HUES6 (cell line): ENCODE data around the gene PPP2R5D.

Experiments
- H3K27ac ChIP-seq: 2 replicates; pipeline ENCODE4 v1.7.0; 2013; ENCODE audit warnings: low read depth, mild to moderate bottlenecking, low read length, inconsistent platforms
- H3K27me3 ChIP-seq: 2 replicates; pipeline ENCODE4 v1.6.1; 2013; ENCODE audit warnings: low read length; ENCODE audit not compliant: control insufficient read depth, insufficient read depth
- H3K36me3 ChIP-seq: 2 replicates; pipeline ENCODE4 v1.6.1; 2013; ENCODE audit warnings: low read length; ENCODE audit not compliant: control insufficient read depth, insufficient read depth
- H3K4me1 ChIP-seq: 2 replicates; pipeline ENCODE4 v1.6.1; 2013; ENCODE audit warnings: low read length; ENCODE audit not compliant: control insufficient read depth, insufficient read depth
- H3K4me3 ChIP-seq: 2 replicates; pipeline ENCODE4 v1.5.1; 2013; ENCODE audit warnings: low read depth, low read length
- H3K9ac ChIP-seq: one replicate; pipeline ENCODE4 v1.6.1; 2013; ENCODE audit warnings: mild to moderate bottlenecking, low read length
- H3K9me3 ChIP-seq: 2 replicates; pipeline ENCODE4 v1.6.1; 2013; ENCODE audit warnings: low read depth, low read length; ENCODE audit not compliant: control insufficient read depth, insufficient read depth

PPP2R5D gene

DNA sequence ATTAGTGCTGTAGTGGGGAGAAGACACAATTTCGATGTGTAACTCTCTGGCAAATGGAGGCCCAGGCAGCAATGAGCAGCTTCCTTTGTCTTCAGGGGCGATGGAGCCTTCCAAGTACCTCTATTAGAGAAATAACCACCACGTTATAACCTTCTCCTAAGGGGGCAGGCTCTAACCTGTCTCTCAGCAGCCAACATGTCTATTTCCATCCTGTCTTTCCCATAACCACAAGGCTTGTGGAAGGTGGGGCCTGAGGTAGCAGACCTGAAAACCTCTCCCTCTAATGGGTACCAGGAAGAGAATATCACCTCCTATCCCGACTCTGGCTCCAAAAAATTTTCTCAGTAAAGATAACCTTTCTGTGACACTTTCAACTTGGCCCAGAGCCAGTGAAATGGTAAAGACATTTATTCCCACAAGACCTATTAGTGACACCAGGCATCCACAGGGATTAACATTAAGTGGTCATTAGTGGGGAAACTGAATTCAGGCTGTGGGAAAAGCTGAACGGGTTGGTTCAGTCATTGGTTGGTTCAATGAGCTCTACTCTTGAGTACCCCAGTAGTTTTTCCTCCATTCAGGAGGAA lies 9.4 kb upstream of the PPP2R5D start:
- no peaks in the 10 kb centered on the region for H3K9me3 ChIP-seq
- no peak overlapping the region for H3K9ac ChIP-seq
- peaks cover 18% of the 10 kb centered on the region for H3K4me1 ChIP-seq
- peaks cover 5% of the 10 kb centered on the region; the same call in 1 of the 2 replicates for H3K36me3 ChIP-seq
- no peaks in the 10 kb centered on the region for H3K27me3 ChIP-seq
- no peak overlapping the region for H3K4me3 ChIP-seq
- no peak overlapping the region for H3K27ac ChIP-seq

DNA sequence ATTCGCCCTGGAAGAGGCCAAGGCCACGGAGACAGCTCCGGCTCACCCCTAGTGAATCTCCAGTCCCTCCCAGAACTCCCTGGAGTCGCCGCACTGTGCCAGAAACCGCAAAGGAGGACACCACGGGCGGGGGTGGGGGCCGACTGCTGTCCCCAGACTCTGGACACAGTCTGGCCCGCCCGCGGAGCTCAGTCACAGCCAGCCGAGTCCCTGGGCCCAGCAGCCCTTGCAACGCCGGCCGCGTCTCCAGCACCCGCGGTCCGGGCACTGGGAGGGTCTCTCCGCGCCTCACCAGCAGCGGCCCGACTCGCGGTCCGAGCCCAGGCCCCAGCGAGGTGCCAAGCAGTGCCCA lies 5.9 kb upstream of the PPP2R5D start:
- Histone ChIP-seq H3K9me3 (no peaks in the 10 kb centered on the region), H3K9ac (peak overlapping the region; percentile 70), H3K4me1 (peaks cover 5% of the 10 kb centered on the region; the same call in 1 of the 2 replicates), H3K4me3 (peak overlapping the region; percentile 73), H3K27ac (peak overlapping the region; percentile 71; the same call in 1 of the 2 replicates), H3K27me3 (no peaks in the 10 kb centered on the region), H3K36me3 (peaks cover 4% of the 10 kb centered on the region; the same call in 1 of the 2 replicates)

DNA sequence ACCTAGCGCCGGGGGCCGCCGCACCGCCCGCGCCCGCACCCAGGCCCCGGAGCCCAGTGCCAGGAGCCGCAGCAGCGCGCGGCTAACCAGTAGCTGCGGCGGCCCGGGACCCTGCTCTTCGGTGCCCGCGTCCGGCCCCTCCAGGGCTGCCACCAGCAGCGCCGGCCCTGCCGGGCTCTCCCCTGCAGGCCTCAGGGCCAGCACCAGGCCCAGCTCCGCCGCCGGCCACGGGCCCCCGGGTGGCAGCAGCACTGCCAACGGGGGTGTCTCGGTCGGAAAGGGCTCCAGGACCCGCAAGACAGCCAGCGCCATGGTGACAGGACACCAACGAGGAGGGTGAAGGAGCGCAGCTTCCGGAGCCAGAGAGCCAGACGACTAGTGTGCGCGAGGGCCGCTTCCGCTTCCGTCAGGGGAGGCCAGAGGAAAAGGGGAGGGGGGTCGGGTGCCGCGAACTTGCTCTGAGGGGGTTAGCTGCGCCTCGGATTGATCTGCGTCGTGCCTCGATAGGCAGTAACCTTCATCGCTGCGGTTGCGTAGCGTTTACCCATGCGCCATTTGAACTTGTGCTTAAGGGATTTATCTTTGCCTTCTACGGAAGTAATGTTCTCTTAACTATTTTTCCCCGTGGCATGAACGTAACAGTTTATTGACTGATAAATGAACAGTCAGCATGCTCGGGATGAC lies 5.4 kb upstream of the PPP2R5D start, which contains the start of gene PEX6:
PEX6 (minus strand) TSS at position 343 of the 684 bp plus-strand sequence; CDS start at position 312, 31 bp downstream.
- Histone ChIP-seq H3K9me3 (no peaks in the 10 kb centered on the region), H3K27me3 (no peaks in the 10 kb centered on the region), H3K36me3 (no peaks in the 10 kb centered on the region), H3K4me3 (peak within 1 kb of the TSS; percentile 73), H3K27ac (peak within 1 kb of the TSS; percentile 71; the same call in 1 of the 2 replicates), H3K4me1 (peaks cover 5% of the 10 kb centered on the region; the same call in 1 of the 2 replicates), H3K9ac (peak within 1 kb of the TSS; percentile 70)

DNA sequence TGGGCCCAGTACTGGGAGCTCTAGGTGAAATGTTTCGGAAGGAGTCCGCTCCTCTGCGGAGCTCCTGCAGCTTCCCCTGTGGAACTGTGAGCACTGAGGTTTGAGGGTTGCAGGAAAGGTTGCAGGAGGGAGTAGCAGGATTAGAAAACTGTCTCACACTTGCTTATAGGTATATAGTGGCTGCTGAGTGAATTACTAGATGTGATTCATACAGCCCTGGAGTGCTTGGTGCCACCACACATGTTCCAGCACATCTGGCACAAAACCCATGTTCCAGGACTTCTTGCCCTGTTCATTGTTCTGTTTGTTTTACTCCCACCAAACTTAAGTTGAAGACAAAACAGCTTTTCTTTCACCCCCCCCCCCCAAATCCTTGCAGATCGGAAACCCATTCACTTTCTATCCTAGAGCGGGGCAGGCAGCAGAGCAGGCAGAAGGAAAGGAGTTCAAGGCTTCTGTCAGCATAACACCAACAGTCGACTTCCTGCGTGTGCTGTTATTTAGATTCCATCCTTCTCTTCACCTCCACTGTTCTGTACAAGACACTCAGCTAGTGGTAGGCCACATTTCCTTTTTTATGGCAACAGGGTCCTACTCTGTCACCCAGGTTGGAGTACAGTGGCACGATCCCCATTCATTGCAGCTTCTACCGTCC lies 4.7 kb upstream of the PPP2R5D start:
- Histone ChIP-seq H3K27me3 (no peaks in the 10 kb centered on the region), H3K4me1 (peaks cover 5% of the 10 kb centered on the region; the same call in 1 of the 2 replicates), H3K4me3 (peak overlapping the region; percentile 73), H3K9ac (peak overlapping the region; percentile 70), H3K27ac (peak overlapping the region; percentile 36; the same call in 1 of the 2 replicates), H3K36me3 (no peaks in the 10 kb centered on the region), H3K9me3 (no peaks in the 10 kb centered on the region)

DNA sequence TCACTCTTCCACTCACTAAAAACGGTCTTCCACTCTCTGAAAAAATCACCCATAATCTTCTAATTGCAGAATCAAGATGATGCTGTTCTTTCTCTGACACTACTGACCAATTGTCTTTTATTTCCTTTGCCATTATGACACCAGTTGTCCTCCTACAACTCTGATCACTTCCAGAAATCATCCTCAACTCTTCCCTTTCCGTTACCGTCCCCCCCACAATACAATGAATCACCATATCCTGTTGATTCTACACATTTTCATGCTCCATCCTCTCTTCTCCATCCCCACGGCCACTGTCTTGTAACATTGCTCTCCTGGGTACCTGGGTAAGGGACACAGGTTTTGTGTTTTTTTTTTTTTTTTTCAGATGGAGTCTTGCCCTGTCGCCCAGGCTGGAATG lies 2.5 kb upstream of the PPP2R5D start:
- H3K9ac ChIP-seq, result no peak overlapping the region
- H3K27ac ChIP-seq, result no peak overlapping the region
- no peaks in the 10 kb centered on the region for H3K36me3 ChIP-seq
- H3K27me3 ChIP-seq, result no peaks in the 10 kb centered on the region
- peaks cover 8% of the 10 kb centered on the region for H3K4me1 ChIP-seq
- no peaks in the 10 kb centered on the region for H3K9me3 ChIP-seq
- no peak overlapping the region for H3K4me3 ChIP-seq

DNA sequence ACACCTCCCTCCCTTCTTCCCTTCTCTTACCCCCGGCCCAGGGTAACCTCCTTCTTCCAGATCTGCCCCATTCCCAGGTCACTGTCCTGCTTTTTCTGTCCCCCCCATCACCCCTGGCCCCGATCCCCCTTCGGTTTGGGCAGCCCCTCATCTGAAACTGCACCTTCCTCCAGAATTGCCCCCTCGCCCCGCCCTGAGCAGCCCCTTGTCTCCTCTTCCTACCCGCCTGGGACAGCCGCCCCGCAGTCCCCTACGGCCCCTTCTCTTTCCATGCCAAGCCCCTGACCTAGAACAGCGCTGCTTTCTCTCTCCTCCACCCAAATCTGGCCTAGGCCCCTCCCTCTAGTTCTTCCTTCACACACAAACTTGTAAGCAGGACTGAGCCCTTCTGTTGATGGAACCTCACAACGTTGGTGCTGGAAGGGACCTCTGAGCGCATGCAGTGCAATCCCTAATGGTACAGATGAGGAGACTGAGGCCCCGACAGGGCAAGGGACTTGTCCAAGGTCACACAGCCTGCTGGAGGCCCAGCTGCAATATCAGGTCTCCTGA lies 630 bp downstream of the PPP2R5D start:
- H3K4me3 ChIP-seq, result peak overlapping the region; percentile 73
- H3K27me3 ChIP-seq, result no peaks in the 10 kb centered on the region
- H3K9ac ChIP-seq, result peak overlapping the region; percentile 64
- peaks cover 3% of the 10 kb centered on the region; the same call in 1 of the 2 replicates for H3K4me1 ChIP-seq
- H3K36me3 ChIP-seq, result peaks cover 12% of the 10 kb centered on the region
- no peak overlapping the region for H3K27ac ChIP-seq
- no peaks in the 10 kb centered on the region for H3K9me3 ChIP-seq

DNA sequence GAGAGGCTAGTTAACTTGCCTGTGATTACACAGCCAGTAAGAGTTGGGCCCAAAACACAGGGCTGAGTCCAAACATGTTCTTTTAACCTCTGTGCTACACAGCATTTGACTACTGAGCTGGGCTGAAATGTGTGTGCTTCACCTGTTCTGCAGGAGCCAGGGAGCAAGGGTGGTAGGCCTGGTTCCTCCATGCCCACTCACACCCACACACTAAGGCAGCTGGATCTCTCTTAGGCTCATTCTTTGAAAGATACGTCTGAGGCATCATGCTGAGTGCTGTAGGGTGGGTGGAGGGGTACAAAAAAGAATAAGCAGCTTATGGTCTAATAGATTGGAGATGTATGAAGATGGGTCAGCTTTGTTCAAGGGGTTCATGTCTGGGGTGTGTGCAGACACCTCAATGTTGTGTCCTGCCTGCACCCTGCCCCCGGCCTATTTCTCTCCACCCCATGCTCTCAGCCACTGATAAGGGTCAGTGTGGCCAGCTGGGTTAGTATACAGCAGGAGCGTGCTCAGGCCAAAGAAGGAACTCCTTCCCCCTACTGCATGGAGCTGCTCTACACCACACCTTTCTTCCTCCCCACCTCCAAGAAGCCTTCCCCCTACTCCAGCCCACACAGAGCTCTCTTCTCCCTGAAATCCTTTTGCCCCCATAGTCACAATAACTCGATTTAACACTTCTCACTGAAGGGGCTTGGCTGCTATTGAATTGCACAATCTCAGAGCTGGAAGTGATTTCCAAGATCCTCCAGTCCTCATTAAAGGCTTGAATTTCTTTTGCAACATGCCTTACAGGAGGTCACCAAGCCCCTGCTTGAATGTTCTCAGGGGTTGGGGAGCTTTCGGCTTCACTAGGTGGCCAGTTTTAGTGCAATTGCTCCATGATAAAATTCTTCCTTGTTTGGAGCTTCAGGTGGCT lies 3.4 kb downstream of the PPP2R5D start:
- peaks cover 28% of the 10 kb centered on the region for H3K36me3 ChIP-seq

DNA sequence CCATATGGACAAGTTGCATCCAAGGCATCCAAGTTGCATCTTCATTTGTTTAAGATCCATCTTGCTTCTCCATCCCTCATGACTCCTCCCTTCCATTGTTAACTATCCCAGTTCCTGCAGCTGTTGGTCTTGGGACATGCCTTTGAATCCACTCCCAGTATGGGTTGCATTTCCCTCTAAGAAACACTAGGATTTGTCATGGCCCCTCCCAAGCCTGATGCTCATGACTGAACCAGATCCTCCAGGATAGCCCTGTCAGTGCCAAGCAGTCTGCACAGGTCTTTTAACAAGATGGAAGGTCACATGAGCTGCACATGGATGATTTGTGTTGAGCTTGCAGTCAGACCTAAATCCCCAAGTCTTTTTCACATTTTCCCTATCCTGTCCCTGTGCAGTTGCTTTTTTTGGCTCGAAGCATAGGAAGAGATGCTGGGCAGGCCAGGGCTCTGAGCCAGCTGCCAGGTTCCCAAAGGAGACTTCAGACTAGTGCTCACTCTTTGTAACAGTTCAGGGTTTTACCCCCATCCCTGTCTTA lies 4.2 kb downstream of the PPP2R5D start:
- Histone ChIP-seq H3K36me3 (peaks cover 28% of the 10 kb centered on the region), H3K27ac (no peak overlapping the region), H3K27me3 (no peaks in the 10 kb centered on the region), H3K9me3 (no peaks in the 10 kb centered on the region), H3K4me3 (no peak overlapping the region), H3K9ac (no peak overlapping the region), H3K4me1 (peaks cover 3% of the 10 kb centered on the region; the same call in 1 of the 2 replicates)

More for the DNA sequence above, 3.4 kb downstream of the PPP2R5D start:
- Histone ChIP-seq H3K4me3 (no peak overlapping the region), H3K9ac (no peak overlapping the region), H3K4me1 (peaks cover 3% of the 10 kb centered on the region; the same call in 1 of the 2 replicates), H3K27ac (no peak overlapping the region), H3K27me3 (no peaks in the 10 kb centered on the region), H3K9me3 (no peaks in the 10 kb centered on the region)

DNA sequence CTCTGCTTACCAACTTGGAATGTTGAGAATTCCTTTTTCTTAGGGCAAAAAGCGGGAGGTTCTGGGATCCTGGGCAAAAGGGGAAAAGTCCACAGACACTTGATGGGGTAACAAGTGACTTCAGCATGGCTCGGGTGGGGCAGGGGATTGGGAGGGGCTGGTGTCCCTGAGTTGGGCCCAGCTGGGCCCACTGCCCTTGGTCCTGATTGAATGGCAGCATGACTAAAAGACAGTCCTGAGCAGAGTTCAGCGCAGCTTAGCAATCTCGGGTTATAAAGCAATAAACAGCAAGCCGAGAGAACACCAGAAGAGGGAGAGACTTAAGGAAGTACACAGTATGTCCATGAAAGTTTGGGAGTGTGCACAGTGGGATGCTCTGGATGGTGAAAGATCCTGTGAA lies 5.6 kb downstream of the PPP2R5D start:
- Histone ChIP-seq H3K36me3 (peaks cover 28% of the 10 kb centered on the region), H3K27me3 (no peaks in the 10 kb centered on the region), H3K27ac (no peak overlapping the region), H3K4me1 (peaks cover 3% of the 10 kb centered on the region; the same call in 1 of the 2 replicates), H3K9me3 (no peaks in the 10 kb centered on the region), H3K9ac (no peak overlapping the region), H3K4me3 (no peak overlapping the region)

DNA sequence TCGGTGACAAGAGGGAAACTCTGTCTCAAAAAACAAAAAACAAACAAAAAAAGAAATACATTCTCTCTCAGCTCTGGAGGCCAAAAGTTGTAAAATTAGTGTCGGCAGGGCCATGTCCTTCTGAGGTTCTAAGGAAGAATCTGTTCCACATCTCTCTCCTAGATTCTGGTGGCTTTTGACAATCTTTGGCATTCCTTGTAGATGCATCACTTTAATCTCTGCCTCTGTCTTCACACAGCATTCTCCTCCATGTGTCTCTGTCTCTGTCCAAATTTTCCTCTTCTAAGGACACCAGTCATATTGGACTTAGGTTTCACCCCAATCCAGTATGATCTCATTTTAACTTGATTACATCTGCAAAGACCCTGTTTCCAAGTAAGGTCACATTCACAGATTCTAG lies 9.1 kb downstream of the PPP2R5D start:
- Histone ChIP-seq H3K27ac (no peak overlapping the region), H3K4me1 (no peaks in the 10 kb centered on the region), H3K9ac (no peak overlapping the region), H3K4me3 (no peak overlapping the region), H3K36me3 (peaks cover 28% of the 10 kb centered on the region), H3K27me3 (no peaks in the 10 kb centered on the region), H3K9me3 (no peaks in the 10 kb centered on the region)
